HepG2 (cell line): Measurements from ENCODE around the gene RBP5. TPM values are rescaled to one million over a fixed set of nuclear protein-coding genes. Genes with fewer than 3 reads are reported as not detected.

ENCODE experiments used
- ARID3A ChIP-seq: IDR thresholded peaks from 2 replicates; pipeline ENCODE4 v1.6.1; 2012; ENCODE audit warnings: low read depth, low read length, improper control_type of control experiment
- CREB1 ChIP-seq, 2 experiments: fragments of 450-650 bp in 1 of 2; IDR thresholded peaks; 2 replicates each; pipeline ENCODE4 v1.6.1; 2016 to 2017; ENCODE audit warnings: control low read depth in 1 of 2, mild to moderate bottlenecking in 1 of 2, missing compliant biosample characterization in 1 of 2, missing genetic modification characterization in 1 of 2
- DNMT1 ChIP-seq: sonication (generic); formaldehyde crosslinking; IDR thresholded peaks from 2 replicates; pipeline ENCODE4 v1.5.1; 2020; ENCODE audit warnings: mild to moderate bottlenecking, missing genetic modification reagents
- HINFP ChIP-seq: sonication (generic); formaldehyde crosslinking; IDR thresholded peaks from 2 replicates; pipeline ENCODE4 v1.4.0; 2020; ENCODE audit warnings: low read depth, mild to moderate bottlenecking, missing genetic modification reagents
- MATR3 ChIP-seq: sonication (generic); formaldehyde crosslinking; IDR thresholded peaks from 2 replicates; pipeline ENCODE4 v1.4.0; 2020; ENCODE audit warnings: missing genetic modification reagents
- NFKB2 ChIP-seq: sonication (generic); formaldehyde crosslinking; IDR thresholded peaks from 2 replicates; pipeline ENCODE4 v1.4.0; 2020; ENCODE audit warnings: missing genetic modification reagents, borderline replicate concordance
- STAG1 ChIP-seq: sonication (generic); formaldehyde crosslinking; IDR thresholded peaks from 2 replicates; pipeline ENCODE4 v1.4.0; 2020; ENCODE audit warnings: missing genetic modification reagents
- SYNCRIP ChIP-seq: fragments of 200-400 bp; formaldehyde crosslinking; IDR thresholded peaks from 2 replicates; pipeline ENCODE4 v1.6.1; 2018; ENCODE audit warnings: mild to moderate bottlenecking, low read depth, low read length; ENCODE audit not compliant: insufficient read depth
- XRCC5 ChIP-seq: fragments of 200-400 bp; formaldehyde crosslinking; optimal IDR thresholded peaks from 2 replicates; pipeline ENCODE3; 2017; ENCODE audit warnings: mild to moderate bottlenecking, low read length
- ZBTB40 ChIP-seq, 2 experiments: fragments of 450-650 bp in 1 of 2; sonication (generic) in 1 of 2; formaldehyde crosslinking in 1 of 2; IDR thresholded peaks; 2 replicates each; pipeline versions ENCODE4 v1.6.1 to v1.8.0; 2016 to 2022; ENCODE audit warnings: antibody characterized with exemption in 1 of 2, mild to moderate bottlenecking in 1 of 2, missing genetic modification reagents in 1 of 2
- ZFY ChIP-seq: sonication (generic); formaldehyde crosslinking; IDR thresholded peaks from 2 replicates; pipeline ENCODE4 v1.4.0; 2020; ENCODE audit warnings: missing genetic modification reagents
- ZHX1 ChIP-seq: sonication (generic); formaldehyde crosslinking; IDR thresholded peaks from 2 replicates; pipeline ENCODE4 v1.8.1; 2022; ENCODE audit warnings: low read depth, mild to moderate bottlenecking, missing genetic modification reagents
- polyA plus RNA-seq, 8 experiments: library from polyadenylated mRNA; depleted of rRNA in 3 of 8; stranded (reverse) in 7 of 8; unstranded in 1 of 8; fragments of >200 nt; fragmentation: Illumina TruSeq in 4 of 8; extraction: Trizol in 4 of 8; gene quantifications; 2 replicates each; pipeline versions ENCODE4 v1.2.1 to v1.2.3, GENCODE V29; 2011 to 2016; ENCODE audit warnings: low read depth in 4 of 8, missing spikeins in 1 of 8, mixed read lengths in 1 of 8; ENCODE audit not compliant: insufficient read depth in 1 of 8
- total RNA-seq, 5 experiments: library from RNA; depleted of rRNA; stranded (reverse); fragments of >200 nt; fragmentation: Illumina TruSeq; extraction: Trizol; gene quantifications; 2 replicates each; pipeline ENCODE4 v1.2.3, GENCODE V29; 2016; ENCODE audit warnings: low read depth in 1 of 5

The RBP5 gene
- total and polyA plus RNA-seq, 2 of the 13 experiments (the other 11 are each of a cell fraction or from before 2014, with no cell fraction given), result 13.8 to 19.8 TPM

- TF ChIP-seq ZHX1 (CRISPR knock-in tag) (no peak), NFKB2 (CRISPR knock-in tag) (no peak), HINFP (CRISPR knock-in tag) (no peak), STAG1 (CRISPR knock-in tag) (peak; percentile 78), DNMT1 (CRISPR knock-in tag) (no peak), XRCC5 (peak; percentile 67), ARID3A (peak; percentile 42; the same call in 1 of the 2 replicates), SYNCRIP (no peak), ZBTB40 (IDR thresholded peaks at IDR 0.05) (no peak), ZBTB40 (CRISPR knock-in tag; IDR thresholded peaks at IDR 0.05) (no peak), CREB1 (IDR thresholded peaks at IDR 0.05) (no peak), CREB1 (CRISPR knock-in tag; IDR thresholded peaks at IDR 0.05) (no peak), MATR3 (CRISPR knock-in tag) (no peak), ZFY (CRISPR knock-in tag) (0 out of 2 replicates have a peak, but pooled peaks have one; percentile 23)
Measured at GRCh38 chr12:7092229-7092985, 36.3 kb downstream of the RBP5 start, which contains the start of gene C1R (continued).
